ENCODE results near the gene TBC1D10B.
"Not testable (repeated sequence)": the region's sequence is repeated elsewhere in the genome, so short reads cannot be mapped to it uniquely, and the experiment has no call there.

The TBC1D10B gene

DNA sequence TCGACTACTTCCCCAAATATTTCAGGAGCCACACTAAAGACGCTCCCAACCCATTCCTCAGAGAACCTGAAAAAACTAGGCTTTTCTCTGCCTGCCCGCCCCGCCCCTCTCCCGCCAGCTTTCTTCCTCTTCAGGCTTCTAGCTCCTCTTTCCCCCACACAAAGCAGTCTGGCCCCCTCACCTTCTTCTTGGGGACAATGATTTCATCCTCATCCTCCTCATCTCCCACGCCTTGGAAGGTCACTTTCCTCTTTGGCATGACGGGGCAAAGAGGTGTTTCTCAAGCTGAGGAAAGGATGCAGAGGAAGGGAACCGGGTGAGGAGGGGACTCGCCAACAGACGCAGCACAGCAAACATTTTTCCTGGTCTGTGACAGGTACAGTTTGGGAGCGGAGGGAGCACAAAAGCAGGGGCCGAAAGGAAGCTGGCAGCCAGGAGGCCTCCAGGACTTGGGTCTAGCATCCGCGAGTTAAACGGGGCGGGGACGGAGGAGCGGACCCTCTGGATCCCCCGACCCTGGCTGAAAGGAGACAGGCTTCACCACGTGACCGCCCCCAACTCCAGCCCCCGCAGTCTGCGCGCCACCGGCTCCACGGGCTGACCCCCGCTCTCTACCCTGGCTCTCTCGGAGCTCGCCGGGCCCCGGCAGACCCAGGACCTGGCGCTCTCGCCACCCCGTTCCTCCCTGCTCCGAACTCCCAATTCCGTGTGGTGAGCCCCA, 15.7 kb downstream of the TBC1D10B start:
- DNase-seq, result no peak

DNA sequence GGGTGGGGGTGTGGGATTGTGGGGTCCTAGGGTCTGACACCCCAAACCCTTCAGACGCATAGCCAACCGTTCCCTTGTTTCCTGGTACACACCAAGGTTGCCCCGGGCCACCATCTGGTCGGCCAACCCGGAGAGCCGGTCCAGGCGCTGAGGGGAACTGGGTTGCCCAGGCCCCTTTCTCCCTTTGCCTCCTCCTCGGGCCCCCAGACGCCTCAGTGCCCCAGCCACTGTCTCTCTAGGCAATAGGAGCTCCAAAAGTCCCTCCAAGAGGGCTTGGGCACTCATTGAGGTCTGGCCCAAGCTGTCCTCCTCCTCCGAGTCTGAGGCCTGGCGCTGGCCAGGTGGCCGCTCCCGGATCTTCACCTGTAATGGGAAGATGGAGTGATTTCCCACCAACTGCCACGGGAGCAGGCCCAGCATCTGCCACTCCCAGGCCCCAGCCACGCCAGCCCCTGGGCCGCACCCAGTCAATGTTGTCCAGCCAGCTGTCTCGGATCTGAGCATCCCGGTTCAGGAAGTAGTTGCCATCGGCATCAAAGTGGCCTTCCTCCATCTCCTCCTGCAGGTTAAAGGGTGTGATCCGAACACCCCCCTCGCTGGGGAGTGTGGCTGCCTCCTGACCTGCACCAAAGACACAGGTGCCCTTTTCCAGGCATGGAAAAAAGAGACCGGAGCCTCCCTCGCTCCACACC, 16.7 kb downstream of the TBC1D10B start:
- no peak for DNase-seq

DNA sequence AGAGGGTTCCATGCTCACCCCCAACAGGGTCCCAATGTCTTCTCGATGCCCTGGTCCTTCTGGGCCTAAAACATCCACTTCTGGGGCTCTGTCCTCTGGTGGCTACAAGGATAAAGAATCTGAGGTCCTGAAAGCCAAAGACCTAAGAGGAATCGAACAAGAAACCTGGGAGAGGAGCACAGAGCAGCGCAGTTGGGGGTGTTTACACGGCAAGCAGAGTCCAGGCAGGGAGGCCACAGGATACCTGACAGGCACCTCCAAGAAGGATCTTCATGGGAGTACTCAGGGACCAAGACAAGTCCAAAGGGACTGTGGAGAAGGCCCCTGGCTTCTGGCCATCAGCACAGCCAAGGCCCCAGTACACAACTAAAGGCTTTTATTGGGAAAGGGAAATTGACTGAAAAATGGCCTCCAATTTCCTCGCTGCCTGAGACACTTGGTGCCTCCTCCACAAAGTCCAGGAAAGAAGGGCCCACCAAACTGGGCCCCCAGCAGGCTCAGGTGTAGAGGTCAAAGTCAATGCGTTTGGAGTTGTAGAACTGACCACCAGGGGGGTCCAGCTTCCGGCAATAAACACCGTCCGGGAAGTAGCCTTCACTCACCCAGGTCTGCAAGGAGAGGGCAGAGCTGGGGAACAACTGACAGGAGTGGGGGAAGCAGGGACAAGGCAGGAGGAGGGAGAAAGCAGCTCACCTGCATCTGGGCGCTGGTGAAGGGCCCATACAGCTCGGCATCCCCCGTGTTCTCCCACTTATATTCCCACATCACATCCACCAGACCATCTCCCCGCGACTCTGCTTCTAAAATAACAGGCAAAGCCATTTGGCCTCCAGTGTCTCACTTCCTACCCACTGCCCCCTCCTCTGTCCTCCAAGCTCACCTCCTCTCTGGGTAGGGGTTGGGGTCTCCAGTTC, 17.5 kb downstream of the TBC1D10B start:
- no peak for DNase-seq

DNA sequence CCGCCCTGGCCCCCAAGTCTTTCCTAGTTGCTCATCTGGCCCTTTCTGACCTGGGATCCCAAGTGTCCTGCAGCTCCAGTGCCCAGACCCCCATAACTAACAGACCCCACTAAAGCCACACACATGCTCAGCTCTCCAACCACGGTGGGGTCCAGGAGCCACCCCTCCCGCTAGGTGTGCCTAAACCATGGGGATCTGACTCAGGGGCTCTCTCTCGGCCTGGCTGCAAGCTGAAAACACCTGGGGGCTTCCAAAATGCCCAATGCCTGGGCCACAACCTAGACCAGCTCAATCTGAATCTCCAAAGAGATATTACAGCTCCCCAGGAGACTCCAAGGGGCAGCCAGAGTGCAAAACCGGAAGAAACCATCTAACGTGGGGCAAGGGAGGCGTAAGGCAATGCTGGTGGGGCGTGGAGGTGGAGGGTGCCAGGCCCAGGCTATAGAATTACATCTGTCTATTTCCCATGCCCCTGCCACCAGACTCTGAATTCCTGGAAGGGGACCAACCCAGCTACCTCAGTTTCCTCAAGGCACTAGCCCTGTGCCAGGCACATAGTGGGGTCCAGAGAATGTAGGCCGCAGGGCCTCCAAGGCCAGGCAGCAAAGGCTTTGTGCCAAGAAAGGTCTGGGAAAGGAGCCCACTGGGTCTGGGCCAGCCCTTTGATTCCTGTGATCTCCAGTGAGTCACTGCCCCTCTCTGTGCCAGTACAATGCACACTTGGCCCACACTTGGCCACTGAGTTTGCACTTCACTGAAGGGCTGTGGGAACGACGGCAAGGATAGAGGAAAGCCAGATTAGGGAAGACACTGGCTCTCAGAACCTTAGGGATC, 18.5 kb downstream of the TBC1D10B start:
- DNase-seq, result peak; percentile 60

DNA sequence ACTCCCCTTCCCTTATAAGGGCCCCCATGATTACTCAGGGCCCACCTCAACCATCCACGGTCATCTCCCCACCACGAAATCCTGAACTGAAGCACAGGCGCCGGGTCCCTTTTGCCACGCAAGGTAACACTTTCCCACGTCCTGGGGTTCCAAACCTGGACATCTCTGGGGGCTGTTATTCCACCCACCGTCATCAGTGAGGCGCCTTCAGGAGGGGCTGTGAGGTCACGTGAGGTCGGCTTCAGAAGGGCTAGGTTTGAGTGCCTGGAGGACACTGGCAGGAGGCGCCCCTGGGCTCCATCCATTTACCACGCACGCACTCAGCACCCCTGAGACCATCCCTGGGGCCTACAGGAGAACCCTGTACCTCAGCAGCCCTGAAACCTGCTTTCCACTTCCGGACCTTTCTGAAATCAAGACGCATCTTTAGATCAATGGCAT, 19.3 kb downstream of the TBC1D10B start:
- DNase-seq, result no peak

DNA sequence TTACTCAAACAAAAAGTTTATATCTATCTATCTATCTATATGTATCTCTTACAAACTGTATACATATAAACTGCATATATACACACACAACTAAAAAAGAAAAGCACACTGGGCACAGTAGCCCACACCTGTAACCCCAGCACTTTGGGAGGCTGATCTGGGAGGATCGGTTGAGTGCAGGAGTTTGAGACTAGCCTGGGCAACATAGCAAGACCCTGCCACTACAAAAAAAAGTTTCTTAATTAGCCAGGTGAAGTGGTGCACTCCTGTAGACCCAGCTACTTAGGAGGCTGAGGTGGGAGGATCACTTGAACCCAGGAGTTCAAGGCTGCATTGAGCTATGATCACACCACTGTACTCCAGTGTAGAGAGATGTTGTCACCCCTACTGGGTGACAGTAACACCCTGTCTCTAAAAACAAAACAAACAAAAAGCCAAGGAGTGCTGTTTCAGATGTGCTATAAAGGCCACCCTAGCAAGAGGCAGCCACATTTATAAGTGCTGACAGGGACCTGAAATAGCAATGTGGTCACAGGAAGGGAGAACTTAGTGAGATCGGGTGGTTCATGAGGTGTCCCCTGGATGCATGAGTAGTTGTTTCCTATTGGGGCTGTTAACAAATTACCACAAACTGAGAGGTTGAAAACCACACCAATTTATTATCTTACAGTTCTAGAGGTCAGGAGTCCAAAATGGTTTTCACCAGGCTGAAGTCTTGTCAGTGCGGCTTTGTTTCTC, 20.0 kb downstream of the TBC1D10B start:
- no peak for DNase-seq

DNA sequence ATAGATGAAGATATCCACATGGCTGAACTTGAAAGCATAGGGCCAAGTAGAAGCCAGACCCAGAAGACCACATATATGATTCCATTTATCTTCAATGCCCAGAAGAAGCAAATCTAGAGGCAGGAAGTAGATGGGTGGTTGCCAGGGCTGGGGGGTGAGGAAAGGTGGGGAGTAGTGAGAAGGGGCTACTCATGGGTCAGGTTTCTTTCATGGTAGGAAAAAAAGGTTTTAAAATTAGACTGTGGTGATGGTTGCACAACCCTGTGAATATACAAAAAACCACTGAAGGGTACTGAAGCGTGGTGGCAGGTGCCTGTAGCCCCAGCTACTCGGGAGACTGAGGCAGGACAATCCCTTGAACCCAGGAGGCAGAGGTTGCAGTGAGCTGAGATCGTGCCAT, 20.6 kb downstream of the TBC1D10B start:
- DNase-seq, result no peak

DNA sequence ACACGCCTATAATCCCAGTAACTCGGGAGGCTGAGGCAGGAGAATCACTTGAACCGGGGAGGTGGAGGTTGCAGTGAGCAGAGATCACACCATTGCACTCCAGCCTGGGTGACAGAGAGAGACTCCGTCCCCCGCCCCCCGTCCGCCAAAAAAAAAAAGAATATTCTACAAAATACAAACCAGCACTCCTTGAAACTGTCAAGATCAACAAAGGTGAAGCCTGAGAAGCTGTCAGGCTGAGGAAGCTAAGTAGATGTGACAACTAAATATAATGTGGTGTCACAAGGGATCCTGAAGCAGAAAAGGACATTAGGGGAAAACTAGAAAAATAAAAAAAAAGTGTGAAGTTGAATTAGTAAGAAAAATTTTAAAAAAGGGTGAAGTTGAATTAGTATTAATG, 21.4 kb downstream of the TBC1D10B start:
- DNase-seq, result no peak

DNA sequence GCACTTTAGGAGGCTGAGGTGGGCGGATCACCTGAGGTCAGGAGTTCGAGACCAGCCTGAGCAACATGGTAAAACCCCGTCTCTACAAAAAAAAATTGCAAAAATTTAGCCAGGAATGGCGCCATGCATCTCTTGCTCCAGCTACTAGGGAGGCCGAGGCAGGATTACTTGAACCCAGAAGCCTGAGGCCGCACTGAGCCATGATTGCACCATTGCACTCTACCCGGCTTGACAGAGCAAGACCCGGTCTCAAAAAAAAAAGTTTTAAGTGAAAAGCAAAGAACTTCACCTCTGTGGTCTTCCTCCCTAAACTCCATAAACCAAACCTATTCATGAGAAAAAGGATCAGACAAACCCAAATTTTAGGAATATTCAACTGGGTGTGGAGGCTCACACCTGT, 22.2 kb downstream of the TBC1D10B start:
- no peak for DNase-seq

DNA sequence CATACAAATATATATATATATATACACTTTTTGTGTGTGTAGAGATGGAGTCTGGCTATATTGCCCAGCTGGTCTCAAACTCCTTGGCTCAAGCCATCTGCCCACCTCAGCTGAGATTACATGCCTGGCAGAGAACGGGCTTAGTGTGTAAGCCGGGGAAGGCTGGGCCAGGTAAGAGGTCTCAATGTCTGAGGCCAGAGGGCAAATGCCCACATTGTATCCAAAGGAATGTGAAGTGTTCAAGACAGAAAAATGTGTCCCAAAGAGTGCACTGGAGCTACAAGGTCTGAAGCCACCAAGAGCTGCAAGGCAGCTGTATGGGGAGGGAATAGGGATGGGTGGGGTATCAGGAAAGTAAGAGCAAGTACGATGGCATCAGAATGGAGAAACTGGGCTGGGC, 24.0 kb downstream of the TBC1D10B start:
- no peak for DNase-seq

DNA sequence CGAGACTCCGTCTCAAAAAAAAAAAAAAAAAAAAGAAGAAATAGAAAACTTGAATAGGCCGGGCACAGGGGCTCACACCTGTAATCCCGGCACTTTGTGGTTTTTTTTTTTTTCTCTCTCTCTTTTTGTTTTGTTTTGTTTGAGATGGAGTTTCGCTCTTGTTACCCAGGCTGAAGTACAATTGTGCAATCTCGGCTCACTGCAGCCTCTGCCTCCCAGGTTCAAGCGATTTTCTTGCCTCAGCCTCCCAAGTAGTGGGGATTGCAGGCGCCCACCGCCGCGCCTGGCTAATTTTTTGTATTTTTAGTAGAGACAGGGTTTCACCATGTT, 26.8 kb downstream of the TBC1D10B start:
- DNase-seq, result not testable (repeated sequence)

DNA sequence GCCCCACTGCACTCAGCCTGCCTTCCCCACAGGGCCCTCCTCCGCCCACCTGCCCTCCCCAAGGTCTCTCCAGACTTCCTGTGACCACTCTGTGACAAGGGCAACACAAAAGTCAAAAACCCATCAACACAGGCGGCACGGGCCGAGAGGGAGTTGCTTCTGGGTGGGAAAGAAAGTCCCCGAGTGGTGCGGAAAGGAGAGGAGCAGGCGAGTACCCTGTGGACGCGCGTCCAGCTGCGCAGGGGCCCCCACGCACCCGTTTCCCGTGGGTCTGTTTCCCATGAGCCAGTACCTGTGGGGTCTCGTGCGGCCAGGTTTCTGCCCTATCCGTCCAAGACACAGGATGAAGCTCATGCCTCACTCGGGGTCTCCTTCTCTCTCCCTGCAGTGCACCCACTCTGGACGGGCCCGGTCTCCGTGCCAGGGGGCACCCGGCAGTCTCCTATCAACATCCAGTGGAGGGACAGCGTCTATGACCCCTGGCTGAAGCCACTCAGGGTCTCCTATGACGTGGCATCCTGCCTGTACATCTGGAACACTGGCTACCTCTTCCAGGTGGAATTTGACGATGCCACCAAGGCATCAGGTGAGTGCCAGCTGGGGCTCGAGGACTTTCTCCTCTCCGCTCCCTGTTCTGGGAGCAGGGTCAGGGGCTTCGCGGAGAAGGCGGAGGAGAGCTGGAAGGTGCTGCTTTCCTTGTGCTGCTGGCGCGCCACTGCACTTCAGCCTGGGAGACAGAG, 27.4 kb downstream of the TBC1D10B start:
- DNase-seq, result no peak

DNA sequence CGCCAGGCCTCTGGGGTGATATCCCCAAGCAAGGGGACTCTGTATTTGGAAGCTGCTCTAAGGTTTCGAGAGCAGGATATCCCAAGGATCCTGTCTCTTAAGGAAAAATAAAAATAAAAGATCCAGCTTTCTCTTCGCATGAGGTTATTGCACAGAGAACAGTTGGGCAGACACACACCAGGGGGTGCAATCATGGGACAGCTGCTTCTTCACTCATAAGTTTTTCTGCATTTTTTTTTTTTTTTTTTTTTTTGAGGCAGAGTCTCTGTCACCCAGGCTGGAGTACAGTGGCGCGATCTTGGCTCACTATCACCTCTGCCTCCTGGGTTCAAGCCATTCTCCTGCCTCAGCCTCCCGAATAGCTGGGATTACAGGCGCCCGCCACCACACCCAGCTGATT, 28.3 kb downstream of the TBC1D10B start:
- not testable (repeated sequence) for DNase-seq

DNA sequence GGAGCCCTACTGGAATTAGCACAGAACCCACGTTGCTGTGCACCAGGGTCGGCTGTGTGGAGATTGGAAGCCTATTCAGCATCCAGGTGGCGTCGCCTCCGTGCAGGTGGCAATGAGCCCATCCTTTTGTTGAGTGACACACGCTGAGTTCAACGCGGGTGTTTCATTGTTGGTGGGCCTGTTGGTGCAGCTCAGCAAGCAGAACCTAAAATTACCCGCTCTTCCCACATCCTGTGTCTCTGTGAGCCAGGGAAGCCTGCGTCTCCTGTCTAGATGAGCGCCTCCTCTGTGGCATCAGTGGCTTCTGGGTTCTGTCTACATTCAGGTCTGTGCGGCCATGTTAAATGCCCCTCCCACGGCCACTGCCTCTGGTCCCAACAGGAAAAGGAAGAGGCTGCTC, 29.7 kb downstream of the TBC1D10B start:
- DNase-seq, result no peak

DNA sequence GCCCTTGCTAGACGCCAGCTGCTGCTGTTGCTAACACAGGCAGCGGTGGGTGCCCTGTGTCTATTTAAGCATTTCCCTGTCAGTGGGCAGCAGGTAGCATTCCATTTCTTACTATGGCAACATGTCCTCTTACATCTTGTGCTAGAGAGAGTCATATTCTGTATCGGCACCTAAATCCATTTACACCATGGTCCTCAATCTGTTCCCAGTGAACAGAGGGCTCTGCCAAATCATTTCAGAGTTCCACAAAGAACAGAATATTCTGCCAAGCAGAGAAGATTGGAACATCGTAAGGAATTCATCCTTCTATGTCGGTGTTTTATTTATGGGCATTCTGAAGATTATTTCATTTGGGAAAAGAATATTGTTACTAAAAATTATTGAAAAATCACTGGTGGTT, 31.6 kb downstream of the TBC1D10B start:
- DNase-seq, result not testable (repeated sequence)

DNA sequence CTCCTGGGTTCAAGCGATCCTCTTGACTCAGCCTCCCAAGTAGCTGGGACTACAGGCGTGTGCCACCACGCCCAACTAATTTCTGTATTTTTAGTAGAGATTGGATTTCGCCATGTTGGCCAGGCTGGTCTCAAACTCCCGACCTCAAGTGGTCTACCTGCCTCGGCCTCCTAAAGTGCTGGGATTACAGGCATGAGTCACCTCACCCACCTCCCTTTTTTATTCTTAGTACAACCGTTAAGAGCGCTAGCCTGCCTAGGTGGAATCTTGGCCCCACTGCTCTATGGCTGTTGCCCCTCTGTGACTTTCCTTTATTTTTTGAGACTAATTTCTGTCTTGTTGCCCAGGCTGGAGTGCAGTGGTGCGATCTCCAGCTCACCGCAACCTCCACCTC, 32.3 kb downstream of the TBC1D10B start:
- not testable (repeated sequence) for DNase-seq

DNA sequence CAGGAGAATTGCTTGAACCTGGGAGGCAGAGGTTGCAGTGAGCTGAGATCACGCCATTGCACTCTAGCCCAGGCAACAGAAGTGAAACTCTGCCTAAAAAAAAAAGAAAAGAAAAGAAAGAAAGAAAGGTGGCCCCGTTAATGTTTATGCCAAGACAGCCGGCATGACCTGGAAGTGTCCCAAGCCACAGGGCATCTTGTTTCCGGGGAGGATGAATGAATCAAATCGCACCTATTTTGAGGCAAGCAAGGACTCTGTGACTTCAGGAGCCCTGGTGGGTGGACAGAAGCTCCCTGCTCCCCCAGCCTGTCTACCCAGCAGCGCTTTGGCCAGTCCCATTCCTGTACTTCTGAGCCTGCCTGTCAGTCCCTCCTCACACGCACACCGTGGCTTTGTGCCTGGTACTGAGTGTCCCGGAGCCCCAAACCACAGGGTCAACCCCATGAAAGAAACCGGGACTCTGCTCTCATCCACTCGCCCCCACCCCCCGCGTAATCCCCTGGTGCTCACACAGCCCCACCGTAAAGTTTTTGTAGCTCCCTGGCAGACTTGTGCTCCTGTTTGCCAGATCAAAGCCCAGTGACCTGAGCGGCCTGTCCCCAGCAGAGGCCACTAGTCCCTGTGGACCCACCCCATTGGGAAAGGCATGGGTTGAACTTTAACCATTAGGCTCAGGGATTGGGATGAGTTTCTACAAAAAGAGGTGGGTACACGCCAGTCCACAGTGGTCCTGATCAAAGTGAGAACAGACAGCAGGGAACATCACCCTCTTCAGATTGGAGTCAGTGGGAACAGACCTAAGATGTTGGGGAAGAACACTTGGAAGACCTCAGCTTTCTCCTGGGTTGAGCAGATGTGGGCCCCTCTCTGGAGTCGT, 34.5 kb downstream of the TBC1D10B start:
- peak; percentile 12 for DNase-seq

DNA sequence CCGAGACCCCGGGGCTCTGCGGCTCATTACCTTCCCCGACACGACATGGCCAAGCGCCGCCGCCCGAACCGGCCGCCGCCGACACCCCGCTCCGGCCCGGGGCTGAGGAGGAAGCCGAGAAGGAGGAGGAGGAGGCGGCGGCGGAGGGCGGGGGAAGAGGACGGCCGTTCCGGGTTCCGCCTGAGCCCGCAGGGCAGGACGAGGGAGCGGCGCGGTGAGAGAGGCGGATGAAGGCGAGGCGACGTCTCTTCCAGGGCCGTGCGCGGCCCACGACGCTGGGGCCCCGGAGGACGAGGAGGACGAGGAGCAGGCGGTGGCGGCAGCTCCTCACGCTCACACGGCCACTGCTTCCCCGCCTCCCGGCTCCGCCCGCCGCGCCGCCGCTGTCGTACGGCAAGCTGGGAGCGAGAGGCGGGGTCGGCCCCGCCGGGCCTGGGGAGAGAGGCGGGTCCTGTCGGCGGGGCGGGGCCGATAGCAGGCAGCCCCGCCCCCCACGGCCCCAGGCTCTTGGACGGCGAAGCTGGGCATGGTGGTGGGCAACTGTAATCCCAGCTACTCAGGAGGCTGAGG, 35.2 kb downstream of the TBC1D10B start:
- peak; percentile 80 for DNase-seq

DNA sequence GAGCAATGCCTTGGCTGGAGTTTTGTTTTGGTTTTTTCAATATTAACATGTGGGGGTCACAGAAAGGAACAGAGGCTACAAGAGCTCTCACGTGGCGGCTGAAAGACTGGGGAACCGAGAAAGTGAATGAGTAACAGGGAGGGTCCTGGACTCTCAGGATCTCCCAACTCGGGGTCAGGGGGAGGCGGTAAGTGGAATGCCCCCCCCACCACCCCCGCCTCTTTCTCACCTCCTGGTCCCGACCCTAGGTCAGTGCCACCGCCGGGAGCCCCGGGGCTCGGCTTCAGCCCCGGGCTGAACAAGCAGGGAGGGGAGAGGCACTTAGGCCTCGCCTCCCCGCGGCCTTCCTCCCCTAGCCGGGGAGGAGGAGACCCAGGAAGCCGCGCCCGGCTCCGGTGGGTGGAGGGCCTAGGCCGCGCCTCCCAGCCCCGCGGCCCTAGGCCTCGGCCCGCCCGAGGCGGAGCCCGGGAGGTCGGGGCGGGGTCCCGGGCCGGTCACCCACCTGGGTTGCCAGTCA, 35.8 kb downstream of the TBC1D10B start:
- peak; percentile 82 for DNase-seq

DNA sequence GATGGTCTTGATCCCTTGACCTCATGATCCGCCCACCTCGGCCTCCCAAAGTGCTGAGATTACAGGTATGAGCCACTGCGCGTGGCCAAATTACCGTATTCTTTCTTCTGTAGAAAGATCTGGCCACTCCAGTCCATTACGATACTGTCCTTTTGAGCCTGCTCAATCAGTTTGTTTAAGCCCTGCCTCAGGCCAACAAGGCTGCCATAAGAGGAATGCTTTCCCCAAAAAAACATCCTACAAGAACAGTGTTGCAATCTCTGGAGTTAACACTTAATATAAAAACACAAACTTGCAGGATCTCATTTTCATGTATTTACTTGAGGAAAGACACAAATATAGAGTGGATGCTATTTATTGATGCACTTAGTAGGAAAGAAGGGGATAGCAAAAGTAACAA, 46.1 kb downstream of the TBC1D10B start:
- DNase-seq, result not testable (repeated sequence)
